T1000 (cell line): Measurements from ENCODE around the gene DCP1A.
"Not testable (repeated sequence)": the region's sequence is repeated elsewhere in the genome, so short reads cannot be mapped to it uniquely, and the experiment has no call there.

Source experiments
- DNase-seq: peaks from one replicate; lab custom pipeline; 2025; ENCODE audit warnings: mixed read lengths; lab: John Stamatoyannopoulos, UW

DCP1A gene

DNA sequence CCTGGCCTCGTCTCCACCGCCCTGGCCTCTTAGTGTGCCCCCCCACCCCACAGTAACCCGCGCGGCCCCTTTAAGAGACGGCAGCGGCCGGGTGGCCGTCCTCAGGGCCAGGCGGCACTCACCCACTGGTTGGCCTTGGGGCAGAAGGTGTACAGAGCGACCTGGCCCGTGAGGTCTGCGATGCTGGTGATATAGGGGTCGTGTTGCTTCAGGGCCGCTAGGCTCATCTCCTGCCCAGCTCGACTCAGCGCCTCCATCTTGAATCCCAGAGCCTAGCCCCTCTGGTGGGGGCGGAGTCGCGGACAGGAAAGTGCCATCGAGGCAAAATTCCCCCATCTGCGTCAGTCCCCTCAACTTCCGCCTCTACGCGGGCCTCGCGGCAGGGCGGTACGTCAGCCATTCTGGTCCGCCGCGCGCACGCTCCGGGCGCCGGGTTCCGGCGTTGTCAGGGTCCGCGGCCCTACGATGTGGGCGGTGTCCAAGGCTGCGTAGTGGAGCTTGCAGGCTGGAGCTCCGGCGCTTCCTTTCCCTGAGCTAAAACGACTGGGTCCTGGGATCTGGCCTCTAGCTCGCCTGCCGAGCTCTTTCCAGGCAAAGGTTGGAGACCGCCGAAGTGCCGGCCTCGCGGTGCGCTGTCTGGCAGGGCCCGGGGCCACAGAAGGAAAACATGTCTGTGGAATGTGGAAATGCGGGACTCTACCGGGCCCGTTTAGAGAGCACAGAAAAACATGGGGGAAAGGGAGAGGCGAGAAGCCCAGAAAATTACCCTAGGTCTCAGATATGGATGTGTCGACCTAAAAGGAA is at the start of gene DCP1A:
DCP1A (minus strand) TSS at position 283 of the 804 bp plus-strand sequence; CDS start at position 257, 26 bp downstream.
- peak; percentile 95 for DNase-seq

DNA sequence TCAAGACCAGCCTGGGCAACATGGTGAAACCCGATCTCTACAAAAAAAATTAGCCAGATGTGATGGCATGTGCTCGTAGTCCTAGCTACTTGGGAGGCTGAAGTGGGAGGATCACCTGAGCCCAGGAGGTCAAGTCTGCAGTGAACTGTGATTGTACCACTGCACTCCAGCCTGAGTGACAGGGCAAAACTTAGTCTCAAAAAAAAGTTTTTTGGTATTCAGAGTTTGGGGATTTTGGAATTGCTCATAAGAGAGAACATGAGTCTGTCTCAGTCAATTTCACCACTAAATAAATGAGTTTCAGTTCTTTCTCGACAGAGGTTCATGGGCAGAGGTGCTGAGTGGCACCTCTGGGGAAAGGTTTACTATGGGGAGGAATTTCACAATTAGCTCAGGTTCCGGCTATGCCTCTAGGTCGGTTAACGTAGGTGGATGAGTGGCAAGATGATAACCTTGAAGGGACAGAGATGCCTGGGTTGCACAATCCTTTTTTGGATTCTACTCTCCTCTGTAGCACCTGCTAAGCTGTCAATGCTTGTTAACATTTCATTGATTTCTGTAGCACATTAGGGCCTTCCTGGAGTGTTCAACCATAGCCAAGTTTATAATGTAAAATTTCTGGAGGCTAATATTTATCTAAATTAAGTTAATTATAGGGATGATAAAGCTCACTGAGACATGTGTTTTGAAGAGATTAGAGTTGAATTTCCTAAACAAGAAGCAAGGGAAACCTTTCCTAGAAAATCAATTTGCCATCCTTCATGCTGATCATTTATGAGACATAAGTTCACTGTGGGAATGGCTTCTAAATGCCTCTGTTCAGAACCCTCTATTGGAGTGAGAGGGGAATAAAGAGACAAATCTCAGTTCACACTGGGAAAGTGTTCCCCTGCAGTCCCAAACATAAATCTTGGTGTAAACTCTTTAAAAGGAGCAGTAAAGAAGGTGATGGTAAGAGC is 37.4 kb upstream of the DCP1A start:
- DNase-seq, result no peak

DNA sequence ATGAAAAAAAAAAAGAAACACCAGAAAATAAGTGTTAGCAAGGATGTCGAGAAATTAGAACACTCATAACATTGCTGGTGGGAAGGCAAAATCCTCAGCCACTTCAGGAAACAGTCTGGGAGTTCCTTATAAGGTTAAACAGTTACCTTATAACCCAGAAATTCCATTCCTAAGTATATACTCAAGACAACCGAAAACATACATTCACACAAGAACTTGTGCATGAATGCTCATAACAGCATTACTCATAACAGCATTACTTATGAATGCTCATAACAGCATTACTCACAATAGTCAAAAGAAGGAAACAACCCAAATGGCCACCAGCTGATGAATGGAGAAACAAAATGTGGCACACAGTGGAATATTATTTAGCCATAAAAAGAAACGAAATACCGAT is 34.8 kb upstream of the DCP1A start:
- no peak for DNase-seq

DNA sequence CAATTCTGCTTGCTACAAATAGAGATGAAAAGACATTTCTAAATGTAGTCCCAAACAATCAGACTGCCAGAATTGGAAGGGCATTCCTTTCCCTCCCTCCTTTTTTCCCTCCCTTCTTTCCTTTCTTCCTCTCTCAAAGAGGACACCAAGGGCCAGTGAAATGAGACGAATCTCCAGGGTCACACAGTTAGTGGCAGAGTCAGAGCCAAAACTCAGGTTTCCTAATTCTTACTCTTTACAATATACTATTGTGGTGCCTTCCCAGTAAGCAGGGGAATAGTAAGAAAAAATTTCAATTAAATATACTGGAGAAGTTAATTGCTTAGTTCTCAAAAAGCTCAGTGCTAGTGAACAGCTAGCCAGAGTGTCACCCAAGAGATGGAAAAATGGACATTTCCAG is 33.0 kb upstream of the DCP1A start:
- no peak for DNase-seq

DNA sequence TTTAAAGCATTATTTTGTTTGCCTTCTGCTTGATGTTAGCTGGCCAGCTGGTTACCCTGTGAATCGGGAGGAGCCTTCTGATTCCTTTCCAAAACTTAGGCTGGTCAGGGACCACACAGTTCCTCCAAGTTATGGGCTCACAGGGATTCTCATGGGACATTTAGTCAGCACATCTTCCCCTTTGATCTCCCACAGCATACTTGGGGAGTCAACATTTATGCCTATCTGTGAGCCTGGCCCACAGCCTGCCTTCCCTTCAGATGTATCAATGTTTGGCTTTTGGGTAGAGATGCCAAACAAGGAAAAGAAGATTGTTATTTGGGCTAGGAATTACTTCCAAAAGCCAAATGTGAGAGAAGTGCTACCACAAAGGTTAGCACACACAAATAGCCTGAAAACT is 32.6 kb upstream of the DCP1A start:
- no peak for DNase-seq

DNA sequence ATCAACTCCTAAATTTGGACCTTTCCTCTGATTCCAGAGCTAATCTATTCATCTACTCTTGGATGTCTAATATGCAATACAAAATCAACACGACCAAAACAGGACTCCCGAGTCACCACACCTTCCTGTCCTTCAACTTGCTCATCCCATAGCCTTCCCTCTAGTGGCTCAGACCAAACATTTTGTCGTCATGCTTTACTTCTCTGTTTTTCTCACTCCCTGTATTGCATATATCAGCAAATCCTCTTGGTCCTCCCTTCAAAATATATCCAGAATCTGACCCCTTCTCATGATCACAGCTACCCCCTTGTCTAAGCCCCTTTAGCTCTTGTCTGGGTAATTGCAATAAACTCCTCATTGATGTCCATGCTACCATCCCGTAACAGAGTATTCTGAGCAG is 30.5 kb upstream of the DCP1A start:
- DNase-seq, result no peak

DNA sequence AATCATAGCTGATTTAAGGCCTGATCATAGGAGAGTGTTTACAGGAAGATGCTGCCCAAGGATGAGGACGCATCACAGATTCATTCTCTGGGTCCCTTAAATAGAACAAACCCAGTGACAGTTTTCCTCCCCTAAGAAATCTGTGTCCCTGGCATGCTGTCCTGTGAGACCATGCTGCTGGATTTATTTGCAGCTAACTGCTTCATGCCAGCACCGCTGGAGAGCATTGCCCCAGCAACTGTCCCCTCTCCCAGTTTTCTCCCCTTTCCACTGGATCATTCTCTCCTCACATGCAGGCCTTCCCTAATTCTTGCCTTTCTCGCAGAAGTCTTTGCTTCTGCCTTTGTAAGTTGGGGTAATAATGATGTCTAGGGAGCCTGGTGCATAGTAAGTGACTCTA is 29.3 kb upstream of the DCP1A start:
- DNase-seq, result no peak

DNA sequence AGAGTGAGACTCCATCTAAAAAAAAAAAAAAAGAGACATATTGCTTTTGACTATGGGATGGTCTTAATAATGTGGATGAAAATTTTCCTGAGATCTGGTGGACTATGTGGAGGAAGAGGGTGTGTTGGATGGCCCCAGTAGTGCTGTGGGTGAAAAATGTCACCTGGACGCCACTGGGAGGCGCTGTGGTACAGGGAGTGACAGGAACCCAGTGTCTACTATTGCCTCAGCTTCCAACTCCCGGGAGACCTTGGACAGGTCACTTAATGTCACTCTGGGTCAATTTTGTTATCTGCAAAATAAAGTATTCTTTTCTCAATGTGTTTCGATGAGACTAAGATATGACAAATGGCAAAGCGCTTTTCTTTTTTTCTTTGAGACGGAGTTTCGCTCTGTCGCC is 27.7 kb upstream of the DCP1A start:
- DNase-seq, result no peak

DNA sequence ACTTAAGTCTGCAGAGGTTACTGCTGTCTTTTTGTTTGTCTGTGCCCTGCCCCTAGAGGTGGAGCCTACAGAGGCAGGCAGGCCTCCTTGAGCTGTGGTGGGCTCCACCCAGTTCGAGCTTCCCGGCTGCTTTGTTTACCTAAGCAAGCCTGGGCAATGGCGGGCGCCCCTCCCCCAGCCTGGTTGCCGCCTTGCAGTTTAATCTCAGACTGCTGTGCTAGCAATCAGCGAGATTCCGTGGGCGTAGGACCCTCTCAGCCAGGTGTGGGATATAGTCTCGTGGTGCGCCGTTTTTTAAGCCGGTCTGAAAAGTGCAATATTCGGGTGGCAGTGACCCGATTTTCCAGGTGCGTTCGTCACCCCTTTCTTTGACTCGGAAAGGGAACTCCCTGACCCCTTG is 23.4 kb upstream of the DCP1A start:
- DNase-seq, result not testable (repeated sequence)

DNA sequence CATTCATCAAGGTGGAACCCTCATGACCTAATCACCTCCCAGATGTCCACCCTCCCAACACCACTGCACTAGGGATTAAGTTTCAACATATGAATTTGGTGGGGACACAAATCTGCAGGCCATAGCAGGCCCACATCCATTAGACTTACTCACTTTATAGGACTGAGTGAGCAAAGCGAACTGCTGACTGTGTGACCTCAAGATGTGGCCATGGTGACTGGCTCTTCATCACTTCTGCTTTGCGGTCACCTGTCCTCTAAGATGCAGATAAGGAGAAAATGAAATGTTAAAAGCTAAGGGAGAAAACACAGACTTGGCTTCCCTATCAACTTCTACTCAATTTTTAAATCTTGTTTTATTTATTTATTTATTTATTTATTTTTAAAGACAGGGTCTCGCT is 14.5 kb upstream of the DCP1A start:
- DNase-seq, result no peak

DNA sequence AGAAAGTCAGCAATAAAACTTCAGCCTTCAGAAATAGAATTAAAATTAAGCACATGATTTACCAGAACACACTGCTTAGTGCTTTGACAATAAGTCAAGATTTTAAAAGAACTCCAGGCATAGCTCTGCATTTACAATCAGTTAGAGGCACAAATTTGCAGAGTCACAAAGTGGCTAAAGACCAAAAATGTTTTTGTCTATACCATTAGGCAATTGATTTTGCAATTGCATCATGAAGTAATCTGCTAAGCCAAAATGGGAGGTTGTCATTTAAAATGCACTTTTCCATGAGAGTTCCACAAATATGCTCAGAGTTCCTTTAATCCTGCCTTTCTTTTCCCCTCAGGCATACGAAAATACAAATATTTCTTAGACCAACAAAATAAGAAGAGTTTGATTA is 10.1 kb upstream of the DCP1A start:
- no peak for DNase-seq

DNA sequence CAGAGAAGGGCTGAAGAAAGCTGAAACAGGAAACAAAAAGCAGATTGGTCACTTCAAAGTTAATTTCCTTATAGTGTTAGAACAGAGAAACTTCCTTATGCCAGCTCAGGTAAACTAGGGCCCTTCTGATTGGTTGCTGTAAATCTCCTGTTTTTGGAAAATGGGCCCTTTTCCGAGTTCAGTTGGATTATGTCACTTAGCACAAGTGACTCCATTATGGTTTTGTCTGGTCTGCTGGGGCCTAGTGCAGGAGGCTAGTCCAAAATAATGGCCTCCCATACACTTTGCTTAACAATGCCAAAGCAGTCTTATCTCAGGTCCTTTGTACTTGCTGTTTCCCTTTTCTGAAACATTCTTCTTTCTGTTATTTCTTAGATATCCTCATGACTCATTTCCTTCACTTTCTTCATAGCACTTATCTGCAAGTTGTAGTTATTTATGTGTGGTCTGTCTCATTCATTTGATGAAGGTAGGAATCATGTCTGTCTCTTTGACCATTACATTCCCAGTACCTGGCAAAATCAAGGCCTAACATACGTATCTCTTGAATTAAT is 7.7 kb upstream of the DCP1A start:
- DNase-seq, result no peak

DNA sequence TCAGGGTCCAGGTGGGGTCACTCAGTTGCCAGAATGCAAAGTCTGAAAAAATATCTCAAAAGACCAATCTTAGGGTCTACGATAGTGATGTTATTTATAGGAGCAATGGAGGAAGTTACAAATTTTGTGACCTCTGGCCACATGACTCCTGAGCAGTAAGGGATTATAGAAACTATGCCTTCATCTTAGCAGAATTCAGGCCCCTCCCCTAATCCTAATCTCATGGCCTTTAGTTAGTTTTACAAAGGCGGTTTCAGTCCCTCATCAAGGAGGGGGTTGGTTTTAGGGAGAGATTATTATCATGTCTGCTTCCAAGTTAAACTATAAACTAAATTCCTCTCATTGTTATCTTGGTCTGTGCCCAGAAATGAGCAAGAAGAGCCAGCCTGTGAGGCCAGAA is 5.9 kb upstream of the DCP1A start:
- DNase-seq, result no peak

DNA sequence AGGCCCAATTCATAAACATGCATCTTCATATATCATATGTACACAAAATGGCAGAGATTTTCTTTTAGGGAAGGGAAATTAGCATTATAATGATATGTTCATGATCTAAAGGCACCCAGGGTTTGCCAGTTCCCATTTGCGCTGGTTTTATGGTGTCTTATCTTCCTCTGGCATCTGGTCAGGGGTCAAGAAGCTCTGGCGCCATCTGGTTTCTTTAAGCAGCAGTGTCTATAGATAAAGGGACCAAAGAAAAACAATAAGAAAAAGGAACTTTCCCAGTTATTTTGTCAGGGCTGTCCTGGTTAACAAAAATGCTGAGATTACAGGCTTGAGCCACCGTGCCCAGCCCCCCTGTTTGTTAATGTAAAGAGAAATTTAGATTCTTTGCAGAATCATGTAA is 3.3 kb upstream of the DCP1A start:
- no peak for DNase-seq

DNA sequence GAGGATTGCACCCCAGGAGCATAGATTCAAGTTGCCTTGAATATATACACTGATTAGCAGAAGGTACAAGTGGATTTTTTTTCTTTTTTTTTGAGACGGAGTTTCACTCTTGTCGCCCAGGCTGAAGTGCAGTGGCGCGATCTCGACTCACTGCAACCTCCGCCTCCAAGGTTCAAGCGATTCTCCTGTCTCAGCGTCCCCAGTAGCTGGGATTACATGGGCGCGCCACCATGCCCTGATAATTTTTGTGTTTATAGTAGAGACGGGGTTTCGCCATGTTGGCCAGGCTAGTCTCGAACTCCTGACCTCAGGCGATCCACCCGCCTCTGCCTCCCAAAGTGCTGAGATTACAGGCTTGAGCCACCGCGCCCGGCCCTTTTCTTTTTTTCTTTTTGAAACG is 775 bp upstream of the DCP1A start:
- not testable (repeated sequence) for DNase-seq

DNA sequence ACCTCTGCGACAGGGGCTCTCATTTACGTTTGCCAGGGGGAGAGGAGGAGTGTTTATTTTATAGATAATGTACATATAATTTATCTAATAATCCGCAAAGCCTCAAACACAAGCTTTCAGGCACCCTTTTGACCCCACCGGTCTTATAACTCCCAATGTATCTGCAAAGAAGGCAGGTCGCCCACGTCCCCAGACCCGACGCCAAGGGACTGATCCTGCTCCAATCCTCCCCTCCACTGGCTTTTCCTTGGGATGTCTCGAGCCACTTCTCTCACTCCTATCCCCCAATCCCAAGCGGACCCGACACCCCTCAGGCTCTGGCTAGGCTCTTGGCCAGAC is 452 bp downstream of the DCP1A start:
- DNase-seq, result no peak

DNA sequence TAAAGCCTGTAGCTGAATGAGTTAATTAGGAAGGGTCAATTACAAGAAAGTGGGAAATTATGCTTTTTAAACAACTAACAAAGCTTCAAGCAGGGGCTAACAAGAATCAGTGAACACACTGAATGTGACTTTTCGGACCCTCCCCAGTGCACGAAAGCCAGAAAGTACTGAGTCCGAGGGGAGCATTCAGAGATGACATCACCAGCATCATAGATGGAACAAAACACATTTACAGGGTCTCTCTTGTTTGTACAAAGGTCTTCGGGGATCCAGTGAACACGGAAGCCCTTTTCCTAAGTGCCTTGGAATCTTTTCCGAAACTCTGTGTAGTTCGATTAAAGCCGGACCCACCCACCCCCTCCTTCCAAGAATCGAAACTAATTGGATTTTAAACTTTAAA is 829 bp downstream of the DCP1A start:
- DNase-seq, result no peak

DNA sequence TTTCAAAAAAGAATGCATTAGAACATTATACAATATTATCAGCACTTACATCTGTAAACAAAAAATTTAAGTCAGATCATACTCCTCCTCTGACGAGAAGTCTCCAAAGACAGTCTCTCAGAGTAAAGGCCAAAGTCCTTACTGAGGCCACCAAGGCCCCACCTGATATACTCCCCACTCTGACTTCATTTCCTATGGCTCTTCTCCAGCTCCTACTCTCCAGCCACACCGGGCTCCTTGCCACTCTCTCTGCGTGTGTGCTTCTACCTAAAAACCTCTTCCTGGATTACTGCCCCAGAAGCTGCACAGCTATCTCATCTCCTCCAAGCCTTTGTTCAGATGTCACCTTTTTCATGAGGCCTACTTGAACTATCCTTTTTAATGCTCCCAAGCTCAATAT is 5.0 kb downstream of the DCP1A start:
- DNase-seq, result no peak

DNA sequence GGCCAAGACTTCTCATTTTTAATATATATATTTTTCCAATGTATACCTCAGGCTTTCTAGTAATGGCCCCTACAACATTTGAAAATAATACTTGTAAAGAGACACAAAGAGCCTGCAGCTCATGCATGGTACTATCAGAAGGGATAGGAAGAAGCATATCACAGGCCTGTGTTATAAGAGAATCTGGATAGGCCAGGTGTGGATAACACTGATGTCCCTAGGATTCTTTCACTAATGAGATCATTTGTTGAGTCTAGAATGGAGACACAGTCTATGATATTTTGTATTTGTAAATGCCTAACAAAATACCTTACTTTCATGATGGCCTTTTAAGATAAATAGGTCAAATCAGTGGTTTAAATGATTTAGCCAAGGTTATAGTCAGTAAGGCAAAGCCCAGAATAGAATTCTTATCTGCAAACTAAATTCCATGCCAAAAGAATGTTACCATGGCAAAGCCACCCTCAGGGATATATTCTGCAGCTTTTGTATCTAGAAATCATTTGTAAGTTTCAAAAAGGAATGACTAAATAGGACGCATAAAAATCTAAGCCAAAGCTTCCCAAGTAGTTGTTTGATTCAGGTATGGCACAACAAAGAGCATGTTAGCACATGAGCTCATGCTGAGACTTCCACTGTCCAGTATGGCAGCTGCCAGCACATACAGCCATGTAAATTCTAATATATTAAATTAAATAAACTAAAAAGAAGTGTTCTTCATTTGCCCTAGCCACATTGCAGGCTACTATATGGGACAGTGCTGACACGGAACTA is 10.0 kb downstream of the DCP1A start:
- DNase-seq, result no peak

DNA sequence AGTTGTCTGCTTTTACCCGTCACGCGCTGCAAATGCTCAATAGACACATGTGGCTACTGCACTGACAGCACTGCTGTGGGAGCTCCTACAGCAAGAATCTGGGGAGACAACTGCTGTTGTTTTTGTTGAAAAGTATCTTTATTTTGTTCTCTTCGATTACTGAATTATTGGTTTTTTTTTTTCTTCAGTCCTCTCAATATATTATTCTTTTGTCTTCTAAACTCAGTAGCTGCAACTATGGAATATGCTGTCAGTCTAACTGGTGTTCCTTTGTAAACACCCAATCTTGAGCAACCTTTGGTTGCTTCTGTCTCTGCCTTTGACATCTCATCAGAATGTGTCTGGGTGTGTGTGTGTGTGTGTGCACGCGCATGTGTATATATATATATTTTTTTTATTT is 12.6 kb downstream of the DCP1A start:
- DNase-seq, result no peak

DNA sequence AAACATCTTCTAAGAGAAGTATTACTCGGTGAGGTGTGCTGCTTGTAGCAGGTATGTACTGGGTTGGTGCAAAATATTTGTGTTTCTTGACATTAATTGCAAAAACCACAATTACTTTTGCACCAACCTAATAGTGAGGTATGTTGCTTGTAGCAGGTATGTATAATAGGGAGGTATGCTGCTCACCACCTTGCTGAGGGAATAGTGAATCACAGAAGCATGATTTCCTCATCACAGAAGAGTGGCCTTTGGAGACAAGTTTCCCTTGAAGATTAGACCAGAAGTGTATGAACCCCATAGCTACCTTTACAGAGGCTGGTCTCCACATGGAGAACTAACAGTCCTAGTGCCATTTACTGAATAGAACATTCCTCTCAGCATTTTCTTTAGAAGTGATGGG is 15.5 kb downstream of the DCP1A start:
- no peak for DNase-seq

DNA sequence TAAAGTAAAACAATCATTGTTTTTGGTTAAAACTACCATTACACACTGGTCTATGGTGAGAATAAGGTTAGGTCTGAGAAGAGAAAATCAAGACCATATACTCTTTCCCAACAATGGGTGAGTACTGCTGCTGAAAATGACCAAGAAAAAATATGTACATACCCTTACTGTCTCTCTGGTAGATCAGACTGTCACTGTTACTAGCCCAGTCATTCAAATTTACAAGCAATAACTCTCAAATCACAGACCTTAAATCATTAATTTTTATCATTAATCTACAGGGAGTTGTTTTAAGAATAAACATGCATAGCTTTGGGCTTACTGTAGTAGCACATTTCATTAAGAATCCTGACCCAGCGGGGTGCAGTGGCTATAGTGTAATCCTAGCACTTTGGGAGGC is 17.4 kb downstream of the DCP1A start:
- no peak for DNase-seq
